NCI-H146 treated with DMSO at 0.1 percent for 48 hours (cell line): ENCODE data around the gene IFFO2.

ENCODE experiments used
- DNase-seq: peaks from one replicate; lab custom pipeline; 2025; ENCODE audit not compliant: unreplicated experiment; lab: John Stamatoyannopoulos, UW

IFFO2 gene

GRCh38 chr1:18972991-18973390 lies 16.5 kb upstream of the IFFO2 start:
- no peak for DNase-seq

- no peak for DNase-seq
Observed at GRCh38 chr1:18972531-18972930, 16.1 kb upstream of the IFFO2 start.

GRCh38 chr1:18970762-18971161 lies 14.3 kb upstream of the IFFO2 start:
- no peak for DNase-seq

GRCh38 chr1:18970358-18970757 lies 13.9 kb upstream of the IFFO2 start:
- no peak for DNase-seq

DNA sequence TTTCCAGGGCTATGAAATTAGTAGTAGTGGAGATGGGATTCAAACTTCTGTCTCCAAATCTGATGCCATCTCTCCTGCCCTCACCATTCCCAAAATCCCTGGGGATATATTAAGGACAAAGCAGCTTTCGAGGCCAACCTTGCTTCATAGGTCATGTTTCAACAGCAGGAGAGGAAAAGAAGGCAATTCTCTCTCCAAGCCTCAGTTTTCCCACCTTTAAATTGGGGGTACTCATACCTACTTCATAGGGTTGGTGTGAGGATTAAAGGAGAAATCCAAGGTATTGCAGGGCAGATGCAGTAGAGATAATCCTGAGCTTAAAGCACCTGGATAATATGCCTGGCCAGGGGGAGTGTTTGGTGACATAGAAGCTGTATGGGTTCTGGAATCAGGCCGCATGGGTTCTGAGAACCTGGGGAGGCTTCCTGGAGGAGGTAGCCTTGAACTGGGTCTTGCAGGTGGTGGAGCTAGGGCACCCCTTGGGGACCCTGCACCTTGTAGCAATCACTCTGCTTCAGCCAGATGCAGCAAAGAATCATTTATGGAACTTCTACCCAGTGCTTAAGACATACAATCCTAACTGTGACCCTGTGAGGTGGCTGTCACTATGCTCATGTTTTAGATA lies 10.7 kb upstream of the IFFO2 start:
- DNase-seq = no peak

- no peak for DNase-seq
Observed at GRCh38 chr1:18965206-18966173, 9.0 kb upstream of the IFFO2 start.

- no peak for DNase-seq
Observed at GRCh38 chr1:18963968-18964367, 7.5 kb upstream of the IFFO2 start.

DNA sequence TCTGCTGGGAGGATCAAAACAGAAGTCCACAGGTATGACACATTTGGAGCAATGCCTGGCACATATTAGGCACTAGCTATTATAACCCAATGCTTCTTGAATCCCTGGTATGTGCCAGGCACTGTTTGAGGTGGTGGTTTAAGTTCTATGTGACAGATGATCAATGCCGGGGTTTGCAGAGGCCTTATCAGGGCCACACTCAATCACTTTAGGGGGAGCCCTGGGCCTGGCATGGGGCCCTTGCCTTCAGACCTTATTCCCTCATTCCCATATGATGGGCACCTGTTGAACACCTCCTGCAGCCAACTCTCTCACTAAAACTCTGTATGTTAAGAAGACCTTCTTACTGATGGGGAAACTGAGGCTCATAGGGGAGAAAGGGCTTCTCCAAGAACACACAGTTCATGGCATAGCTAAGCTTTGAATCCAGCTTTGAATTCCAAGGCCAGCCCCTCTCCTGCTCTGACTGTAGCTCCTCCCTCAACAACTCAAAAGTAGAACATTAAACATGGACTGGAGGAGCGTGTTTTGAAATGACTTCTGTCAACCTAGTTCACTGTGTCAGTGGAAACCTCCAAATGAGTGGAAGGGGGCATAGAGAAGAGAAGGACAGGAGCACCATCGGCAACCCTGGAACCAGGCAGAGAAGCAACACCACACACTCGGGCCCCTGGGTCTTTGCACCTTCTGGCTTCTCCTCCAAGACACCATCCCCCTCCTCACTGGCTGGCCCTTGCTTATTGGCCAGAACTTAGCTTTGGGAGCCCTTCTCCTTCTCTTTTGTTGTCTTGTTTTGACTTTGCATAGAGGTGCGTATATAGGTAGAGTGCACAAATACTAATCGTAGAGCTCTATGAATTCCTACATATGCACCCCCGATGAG lies 6.6 kb upstream of the IFFO2 start:
- no peak for DNase-seq

GRCh38 chr1:18962121-18962721 lies 5.7 kb upstream of the IFFO2 start:
- DNase-seq = no peak

GRCh38 chr1:18960821-18961220 lies 4.3 kb upstream of the IFFO2 start:
- DNase-seq = no peak

DNA sequence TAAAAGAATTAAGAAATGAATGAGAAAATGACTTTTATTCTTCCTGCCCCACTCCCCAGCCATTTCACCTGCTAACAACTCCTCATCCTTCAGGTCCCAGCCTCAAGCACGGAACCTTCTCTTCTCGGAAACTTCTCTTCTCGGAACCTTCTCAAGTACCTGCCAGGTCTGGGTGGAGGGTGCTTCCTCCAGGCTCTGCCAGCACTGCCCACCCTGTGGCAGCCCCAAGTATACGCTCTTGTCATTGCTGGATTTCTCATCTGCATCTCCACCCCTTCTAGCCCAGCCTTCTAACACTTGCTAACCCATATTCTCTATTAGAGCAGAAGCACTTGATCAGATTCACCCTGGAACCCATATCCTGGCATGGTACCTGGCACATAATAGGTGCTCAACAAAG lies 3.9 kb upstream of the IFFO2 start:
- no peak for DNase-seq

- no peak for DNase-seq
Observed at GRCh38 chr1:18959591-18959990, 3.1 kb upstream of the IFFO2 start.

GRCh38 chr1:18957532-18958300 lies 1.2 kb upstream of the IFFO2 start:
- DNase-seq = no peak

DNA sequence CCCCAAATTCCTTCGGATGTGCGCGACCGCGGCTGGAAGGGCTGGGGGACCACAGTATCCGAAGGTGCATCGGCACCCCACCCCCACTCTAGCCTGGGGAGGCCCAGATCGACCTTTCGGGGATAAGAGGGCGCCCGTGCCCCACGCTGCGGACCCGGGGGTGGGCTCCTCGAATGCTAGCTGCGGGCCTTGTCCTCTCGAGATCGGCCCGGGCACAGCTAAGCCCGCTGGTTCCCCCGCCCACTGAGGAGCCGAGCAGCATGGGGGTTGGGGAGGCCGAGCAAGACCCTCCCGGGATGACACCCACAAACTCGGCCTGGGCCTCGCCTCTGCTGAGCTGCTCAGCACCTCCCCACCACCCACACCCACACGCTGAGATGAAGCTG lies 653 bp upstream of the IFFO2 start:
- DNase-seq = no peak

- no peak for DNase-seq
Observed at GRCh38 chr1:18955441-18956192, 859 bp downstream of the IFFO2 start.

- no peak for DNase-seq
Observed at GRCh38 chr1:18955131-18955440, 1.4 kb downstream of the IFFO2 start.

- no peak for DNase-seq
Observed at GRCh38 chr1:18954270-18955071, 2.0 kb downstream of the IFFO2 start.

DNA sequence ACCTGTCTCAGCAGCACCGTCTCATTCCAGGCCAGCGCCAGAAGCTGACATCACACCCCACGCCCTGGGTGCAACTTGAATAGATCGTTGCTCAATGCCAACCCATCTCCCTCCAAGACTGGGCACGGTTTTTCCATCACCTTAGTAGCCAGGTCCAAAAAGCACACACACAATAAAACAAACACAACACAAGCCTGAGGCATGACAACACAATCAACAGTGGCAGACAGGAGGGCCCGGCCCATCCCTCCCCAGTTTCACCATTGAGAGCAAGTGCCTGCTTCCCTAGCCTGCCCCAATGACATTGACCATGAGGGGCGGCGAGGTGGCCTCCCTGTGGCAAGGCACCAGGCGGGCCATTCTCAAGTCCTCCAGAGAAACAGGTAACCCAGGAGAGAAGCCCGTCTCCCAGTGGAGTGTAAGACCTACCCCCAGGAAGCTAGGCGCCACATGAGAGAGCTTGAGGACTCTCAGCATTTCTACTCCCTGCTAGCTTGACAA lies 2.7 kb downstream of the IFFO2 start:
- no peak for DNase-seq
